K562 (cell line): ENCODE data around the gene GRAMD2A.

Experiments
- CTBP1 ChIP-seq: fragments of 450-650 bp; IDR thresholded peaks from 2 replicates; pipeline ENCODE4 v1.6.1; 2016; ENCODE audit warnings: borderline replicate concordance
- ETV6 ChIP-seq, 3 experiments: fragments of 150-350 bp in 1 of 3; sonication (generic) in 1 of 3; formaldehyde crosslinking in 1 of 3; IDR thresholded peaks; 2 replicates each; pipeline versions ENCODE4 v1.6.1 to v1.8.0; 2014 to 2022; ENCODE audit warnings: borderline replicate concordance in 2 of 3, low read depth in 2 of 3, antibody characterized with exemption in 1 of 3, low read length in 1 of 3, mild to moderate bottlenecking in 1 of 3, missing genetic modification reagents in 1 of 3
- EZH2 ChIP-seq: IDR thresholded peaks from 2 replicates; pipeline ENCODE4 v1.6.1; 2012; ENCODE audit warnings: low read depth, mild to moderate bottlenecking, inconsistent platforms, low read length, borderline replicate concordance
- FIP1L1 ChIP-seq: fragments of 200-400 bp; formaldehyde crosslinking; IDR thresholded peaks from 2 replicates; pipeline ENCODE4 v1.6.1; 2018; ENCODE audit warnings: mild to moderate bottlenecking, low read depth, low read length; ENCODE audit not compliant: poor library complexity, severe bottlenecking
- MTA3 ChIP-seq: fragments of 450-650 bp; formaldehyde crosslinking; IDR thresholded peaks from 2 replicates; pipeline ENCODE4 v1.6.1; 2017; ENCODE audit warnings: mild to moderate bottlenecking, borderline replicate concordance
- ZNF165 ChIP-seq: fragments of 250-450 bp; sonication (Bioruptor Pico); IDR thresholded peaks from 2 replicates; pipeline ENCODE4 v1.4.0; 2020; ENCODE audit warnings: borderline replicate concordance
- TF ChIP-seq, protein P1 (sequence below): fragments of 250-450 bp; sonication (Bioruptor Pico); IDR thresholded peaks from 2 replicates; pipeline ENCODE4 v1.4.0; 2020; ENCODE audit warnings: mild to moderate bottlenecking, moderate library complexity

DNA sequence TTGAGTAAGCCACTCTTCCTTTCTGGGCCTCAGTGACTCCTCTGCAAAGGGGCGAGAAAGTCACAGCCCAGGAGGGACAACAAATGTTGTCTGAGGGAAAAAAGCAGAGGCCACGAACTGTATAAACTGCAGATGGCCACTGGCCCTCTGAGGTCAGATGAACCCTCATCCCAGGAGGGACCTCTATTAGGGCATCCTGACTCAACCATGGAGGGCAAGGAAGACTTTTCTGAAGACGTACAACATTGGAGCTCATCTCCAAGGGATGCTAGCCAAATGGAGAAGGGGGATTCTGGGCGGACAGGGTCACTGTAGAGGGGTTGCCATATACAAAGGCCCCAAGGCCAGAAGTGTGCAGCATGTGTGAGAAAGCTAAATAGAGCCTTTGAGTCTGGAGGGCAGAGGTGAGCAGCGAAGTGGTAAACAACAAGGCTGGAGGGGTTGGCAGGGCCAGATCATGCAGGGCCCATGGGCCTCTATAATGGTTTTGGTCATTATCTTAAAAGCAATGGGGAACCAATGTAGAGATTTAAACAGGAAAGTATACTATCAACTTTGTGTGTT is 16.7 kb downstream of the GRAMD2A start:
- TF ChIP-seq, protein P1, sequence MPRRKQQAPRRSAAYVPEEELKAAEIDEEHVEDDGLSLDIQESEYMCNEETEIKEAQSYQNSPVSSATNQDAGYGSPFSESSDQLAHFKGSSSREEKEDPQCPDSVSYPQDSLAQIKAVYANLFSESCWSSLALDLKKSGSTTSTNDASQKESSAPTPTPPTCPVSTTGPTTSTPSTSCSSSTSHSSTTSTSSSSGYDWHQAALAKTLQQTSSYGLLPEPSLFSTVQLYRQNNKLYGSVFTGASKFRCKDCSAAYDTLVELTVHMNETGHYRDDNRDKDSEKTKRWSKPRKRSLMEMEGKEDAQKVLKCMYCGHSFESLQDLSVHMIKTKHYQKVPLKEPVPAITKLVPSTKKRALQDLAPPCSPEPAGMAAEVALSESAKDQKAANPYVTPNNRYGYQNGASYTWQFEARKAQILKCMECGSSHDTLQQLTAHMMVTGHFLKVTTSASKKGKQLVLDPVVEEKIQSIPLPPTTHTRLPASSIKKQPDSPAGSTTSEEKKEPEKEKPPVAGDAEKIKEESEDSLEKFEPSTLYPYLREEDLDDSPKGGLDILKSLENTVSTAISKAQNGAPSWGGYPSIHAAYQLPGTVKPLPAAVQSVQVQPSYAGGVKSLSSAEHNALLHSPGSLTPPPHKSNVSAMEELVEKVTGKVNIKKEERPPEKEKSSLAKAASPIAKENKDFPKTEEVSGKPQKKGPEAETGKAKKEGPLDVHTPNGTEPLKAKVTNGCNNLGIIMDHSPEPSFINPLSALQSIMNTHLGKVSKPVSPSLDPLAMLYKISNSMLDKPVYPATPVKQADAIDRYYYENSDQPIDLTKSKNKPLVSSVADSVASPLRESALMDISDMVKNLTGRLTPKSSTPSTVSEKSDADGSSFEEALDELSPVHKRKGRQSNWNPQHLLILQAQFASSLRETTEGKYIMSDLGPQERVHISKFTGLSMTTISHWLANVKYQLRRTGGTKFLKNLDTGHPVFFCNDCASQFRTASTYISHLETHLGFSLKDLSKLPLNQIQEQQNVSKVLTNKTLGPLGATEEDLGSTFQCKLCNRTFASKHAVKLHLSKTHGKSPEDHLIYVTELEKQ (CRISPR knock-in tag) = no peak
- TF ChIP-seq EZH2 (no peak), MTA3 (no peak), ZNF165 (CRISPR knock-in tag) (no peak), CTBP1 (no peak), FIP1L1 (no peak), ETV6 (IDR thresholded peaks at IDR 0.05; ENCODE audit: borderline replicate concordance in 1 of 2, low read depth in 2 of 2, low read length in 1 of 2) (no peak), ETV6 (CRISPR knock-in tag; IDR thresholded peaks at IDR 0.05; ENCODE audit: borderline replicate concordance) (no peak)
